ENCODE measurements around the gene ARHGAP32. TPM values are rescaled to one million over a fixed set of nuclear protein-coding genes. Genes with fewer than 3 reads are reported as not detected.
"Not testable (repeated sequence)": the region's sequence is repeated elsewhere in the genome, so short reads cannot be mapped to it uniquely, and the experiment has no call there.

Gene ARHGAP32
- total RNA-seq, 6 donors from 2014 or later = 19.9 to 51.3 (median 29.5) TPM

DNA sequence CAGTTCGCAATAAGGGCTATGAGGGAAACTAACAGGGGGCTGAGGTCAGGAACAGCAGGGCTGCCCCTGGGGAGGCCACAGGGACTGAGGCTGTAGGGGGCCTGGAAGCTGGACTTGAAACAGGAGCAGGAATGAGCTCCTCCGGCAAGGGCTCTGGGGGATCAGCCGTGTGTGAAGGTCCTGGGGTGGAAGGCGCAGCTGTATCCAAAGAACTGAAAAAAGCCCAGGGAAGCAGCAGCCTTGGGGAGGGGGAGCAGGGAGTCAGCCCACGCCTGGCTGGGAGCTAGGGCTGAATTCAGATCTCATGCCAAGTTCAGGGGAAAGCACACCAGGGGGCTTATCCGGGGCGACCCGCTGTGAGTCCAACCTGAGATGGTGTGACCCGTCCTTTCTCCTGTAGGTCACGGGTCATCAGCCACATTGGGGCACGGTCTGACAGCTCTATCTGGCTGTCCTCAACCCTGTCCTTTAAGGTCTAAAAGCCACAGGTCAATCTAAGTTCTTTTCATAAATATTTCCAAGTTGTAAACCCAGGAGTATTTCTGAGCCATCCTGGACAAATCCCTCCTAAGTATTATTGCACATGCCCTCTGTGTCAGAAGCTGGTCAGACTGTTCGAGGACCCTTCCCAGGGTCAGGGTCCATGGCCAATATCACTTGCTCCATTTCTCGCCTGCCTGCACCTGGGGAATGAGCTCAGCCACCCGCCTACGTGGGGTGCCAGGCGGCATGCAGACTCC lies 267.4 kb downstream of the ARHGAP32 start:
- 79 to 83% methylated on average over 16 of the region's 16 CpGs for WGBS, 2 donors
- TF ChIP-seq, protein P1, sequence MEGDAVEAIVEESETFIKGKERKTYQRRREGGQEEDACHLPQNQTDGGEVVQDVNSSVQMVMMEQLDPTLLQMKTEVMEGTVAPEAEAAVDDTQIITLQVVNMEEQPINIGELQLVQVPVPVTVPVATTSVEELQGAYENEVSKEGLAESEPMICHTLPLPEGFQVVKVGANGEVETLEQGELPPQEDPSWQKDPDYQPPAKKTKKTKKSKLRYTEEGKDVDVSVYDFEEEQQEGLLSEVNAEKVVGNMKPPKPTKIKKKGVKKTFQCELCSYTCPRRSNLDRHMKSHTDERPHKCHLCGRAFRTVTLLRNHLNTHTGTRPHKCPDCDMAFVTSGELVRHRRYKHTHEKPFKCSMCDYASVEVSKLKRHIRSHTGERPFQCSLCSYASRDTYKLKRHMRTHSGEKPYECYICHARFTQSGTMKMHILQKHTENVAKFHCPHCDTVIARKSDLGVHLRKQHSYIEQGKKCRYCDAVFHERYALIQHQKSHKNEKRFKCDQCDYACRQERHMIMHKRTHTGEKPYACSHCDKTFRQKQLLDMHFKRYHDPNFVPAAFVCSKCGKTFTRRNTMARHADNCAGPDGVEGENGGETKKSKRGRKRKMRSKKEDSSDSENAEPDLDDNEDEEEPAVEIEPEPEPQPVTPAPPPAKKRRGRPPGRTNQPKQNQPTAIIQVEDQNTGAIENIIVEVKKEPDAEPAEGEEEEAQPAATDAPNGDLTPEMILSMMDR (IDR thresholded peaks at IDR 0.05) = no peak
- TF ChIP-seq POLR2AphosphoS5 (IDR thresholded peaks at IDR 0.05) (no peak), POLR2A (IDR thresholded peaks at IDR 0.05) (no peak), EP300 (IDR thresholded peaks at IDR 0.05) (no peak)
- H3K4me3 ChIP-seq = no peak overlapping the region
- H3K27ac ChIP-seq = no peak overlapping the region
- no peaks in the 10 kb centered on the region for H3K36me3 ChIP-seq
- no peaks in the 10 kb centered on the region for H3K27me3 ChIP-seq
- ATAC-seq (ENCODE audit: low FRiP score in 2 of 2) (no peak), DNase-seq (no peak)
- no peaks in the 10 kb centered on the region for H3K9me3 ChIP-seq
- H3K4me1 ChIP-seq = no peaks in the 10 kb centered on the region

DNA sequence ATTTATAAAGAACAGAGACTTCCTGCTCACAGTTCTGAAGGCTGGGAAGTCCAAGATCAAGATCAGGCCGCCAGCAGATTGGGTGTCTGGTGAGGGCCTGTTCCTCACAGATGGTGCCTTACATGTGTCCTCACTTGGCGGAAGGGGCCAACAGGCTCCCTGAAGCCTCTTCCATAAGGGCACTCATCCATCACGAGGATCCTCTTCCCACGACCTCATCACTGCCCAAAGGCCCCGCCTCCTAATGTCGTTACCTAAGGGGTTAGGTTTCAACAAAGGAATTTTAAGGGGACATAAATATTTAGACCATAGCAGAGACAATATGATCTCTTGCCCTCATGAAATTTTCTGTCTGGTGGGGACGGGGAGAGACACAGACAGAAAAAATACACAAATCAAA lies 268.0 kb downstream of the ARHGAP32 start:
- TF ChIP-seq, protein P1 (IDR thresholded peaks at IDR 0.05) = no peak
- no peak for TF ChIP-seq POLR2AphosphoS5 (IDR thresholded peaks at IDR 0.05)
- TF ChIP-seq POLR2A (IDR thresholded peaks at IDR 0.05) = no peak
- no peak for TF ChIP-seq EP300 (IDR thresholded peaks at IDR 0.05)
- Histone ChIP-seq H3K9me3 (no peaks in the 10 kb centered on the region), H3K4me1 (no peaks in the 10 kb centered on the region), H3K36me3 (no peaks in the 10 kb centered on the region), H3K27ac (no peak overlapping the region), H3K4me3 (no peak overlapping the region), H3K27me3 (no peaks in the 10 kb centered on the region)
- WGBS, 2 donors = 78% methylated on average over 7 of the region's 7 CpGs
- no peak for DNase-seq
- no peak for ATAC-seq (ENCODE audit: low FRiP score in 2 of 2)

DNA sequence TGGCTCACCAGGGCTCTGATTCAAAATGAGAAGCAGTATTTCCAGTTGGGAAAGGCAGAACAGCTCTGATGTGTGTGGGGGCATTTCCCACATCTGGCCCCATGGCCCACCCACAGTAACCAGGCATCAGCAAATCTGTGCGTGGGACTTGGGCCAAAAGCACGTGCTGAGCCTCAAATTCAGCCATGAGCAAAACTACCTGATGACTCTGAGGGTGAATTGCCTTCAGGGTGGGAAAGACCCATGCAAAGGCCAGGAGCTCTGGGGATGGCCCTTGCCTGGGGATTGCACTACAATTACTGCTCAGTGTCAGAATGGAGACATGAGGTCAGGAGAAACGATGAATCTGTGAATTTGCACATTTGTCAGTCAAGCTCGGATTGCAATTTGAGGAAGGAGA lies 270.3 kb downstream of the ARHGAP32 start:
- H3K4me3 ChIP-seq = no peak overlapping the region
- TF ChIP-seq, protein P1 (IDR thresholded peaks at IDR 0.05) = no peak
- TF ChIP-seq EP300 (IDR thresholded peaks at IDR 0.05) (no peak), POLR2A (IDR thresholded peaks at IDR 0.05) (no peak), POLR2AphosphoS5 (IDR thresholded peaks at IDR 0.05) (no peak)
- H3K27ac ChIP-seq = no peak overlapping the region
- H3K27me3 ChIP-seq = no peaks in the 10 kb centered on the region
- no peaks in the 10 kb centered on the region for H3K9me3 ChIP-seq
- ATAC-seq (ENCODE audit: low FRiP score in 2 of 2) = no peak
- H3K4me1 ChIP-seq = no peaks in the 10 kb centered on the region
- 75 to 83% methylated on average over 4 of the region's 4 CpGs for WGBS, 2 donors
- H3K36me3 ChIP-seq = no peaks in the 10 kb centered on the region
- no peak for DNase-seq

DNA sequence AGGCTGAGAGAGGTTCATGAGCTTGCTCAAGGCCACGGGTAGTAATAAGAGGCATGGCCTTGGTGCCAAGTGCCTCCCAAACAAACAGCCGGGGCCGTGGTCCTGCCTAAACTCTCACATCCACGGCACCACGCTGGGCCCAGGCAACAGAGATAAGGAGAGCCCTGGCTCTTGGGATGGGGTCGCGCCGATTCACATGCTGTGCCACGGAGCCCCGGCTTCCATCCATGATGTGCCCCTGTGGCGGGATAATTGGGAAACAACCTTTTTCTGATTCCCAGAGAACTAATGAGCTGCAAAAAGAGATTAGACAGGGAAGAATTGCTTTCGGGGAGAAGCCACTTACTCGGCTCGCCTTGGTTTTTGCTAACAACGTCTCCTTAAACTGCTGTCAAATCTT lies 271.5 kb downstream of the ARHGAP32 start:
- H3K4me3 ChIP-seq = no peak overlapping the region
- ATAC-seq (ENCODE audit: low FRiP score in 2 of 2) (no peak), DNase-seq (no peak)
- H3K4me1 ChIP-seq = no peaks in the 10 kb centered on the region
- 90 to 91% methylated on average over 14 to 15 of the region's 15 CpGs for WGBS, 2 donors
- no peaks in the 10 kb centered on the region for H3K36me3 ChIP-seq
- H3K9me3 ChIP-seq = no peaks in the 10 kb centered on the region
- no peak for TF ChIP-seq EP300 (IDR thresholded peaks at IDR 0.05)
- no peak for TF ChIP-seq POLR2A (IDR thresholded peaks at IDR 0.05)
- TF ChIP-seq, protein P1 (IDR thresholded peaks at IDR 0.05) = no peak
- no peak for TF ChIP-seq POLR2AphosphoS5 (IDR thresholded peaks at IDR 0.05)
- H3K27me3 ChIP-seq = no peaks in the 10 kb centered on the region
- H3K27ac ChIP-seq = no peak overlapping the region

DNA sequence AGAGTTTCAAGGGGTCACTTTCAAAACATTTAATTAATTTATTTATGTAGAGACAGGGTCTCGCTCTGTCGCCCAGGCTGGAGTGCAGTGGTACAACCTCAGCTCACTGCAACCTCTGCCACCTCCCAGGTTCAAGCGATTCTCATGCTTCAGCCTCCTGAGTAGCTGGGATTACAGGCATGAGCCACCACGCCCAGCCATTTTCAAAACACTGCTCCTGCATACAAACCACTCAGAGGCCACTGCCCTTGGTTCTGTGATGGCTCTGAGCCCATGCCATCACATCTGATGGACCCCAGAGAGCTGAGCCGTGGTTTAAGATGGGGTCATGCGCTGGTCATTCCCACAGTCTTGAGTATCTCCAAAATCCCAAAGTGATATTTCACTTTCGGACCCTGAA lies 272.5 kb downstream of the ARHGAP32 start:
- WGBS, 2 donors = 81 to 90% methylated on average over 6 to 7 of the region's 7 CpGs
- not testable (repeated sequence) for ATAC-seq (ENCODE audit: low FRiP score in 2 of 2); H3K36me3 ChIP-seq; DNase-seq; H3K4me3 ChIP-seq; H3K27ac ChIP-seq; H3K27me3 ChIP-seq; H3K9me3 ChIP-seq; H3K4me1 ChIP-seq

Data from upper lobe of left lung (tissue), 6 donors.